DND-41 (cell line): ENCODE measurements around the gene CSRNP3.

Experiments
- ATAC-seq: fragments of 200-7000 bp; cut with Tn5 transposase; 3 replicates; pipeline ENCODE4 v1.9.1; 2021; ENCODE audit warnings: low read depth; ENCODE audit not compliant: insufficient read depth
- DNase-seq: peaks from one replicate; pipeline ENCODE4 v3.0.0-alpha.2; 2020
- H2AFZ ChIP-seq: 2 replicates; pipeline ENCODE4 v1.6.0; 2012; ENCODE audit warnings: low read depth, low read length
- H3K27ac ChIP-seq: 2 replicates; pipeline ENCODE4 v1.5.1; 2012; ENCODE audit warnings: low read length, inconsistent platforms
- H3K27me3 ChIP-seq: fragments of 200-600 bp; sonication (generic); 2 replicates; pipeline ENCODE4 v1.6.0; 2012; ENCODE audit warnings: low read length, mild to moderate bottlenecking, inconsistent platforms; ENCODE audit not compliant: insufficient read depth, poor library complexity
- H3K36me3 ChIP-seq: 2 replicates; pipeline ENCODE4 v1.5.1; 2012; ENCODE audit warnings: low read length, inconsistent platforms; ENCODE audit not compliant: insufficient read depth
- H3K4me1 ChIP-seq: 2 replicates; pipeline ENCODE4 v1.5.1; 2012; ENCODE audit warnings: mild to moderate bottlenecking, low read length; ENCODE audit not compliant: insufficient read depth
- H3K4me2 ChIP-seq: 2 replicates; pipeline ENCODE4 v1.6.0; 2012; ENCODE audit warnings: mild to moderate bottlenecking, moderate library complexity, low read length, inconsistent platforms; ENCODE audit not compliant: insufficient read depth
- H3K4me3 ChIP-seq, 2 experiments: fragments of 200-600 bp in 1 of 2; shearing (Covaris generic) in 1 of 2; 2 replicates each; pipeline ENCODE4 v1.5.1; 2012 to 2016; ENCODE audit warnings: inconsistent platforms in 2 of 2, low read length in 2 of 2, mild to moderate bottlenecking in 2 of 2, low read depth in 1 of 2, moderate library complexity in 1 of 2
- H3K79me2 ChIP-seq: 2 replicates; pipeline ENCODE4 v1.6.0; 2012; ENCODE audit warnings: low read length, inconsistent platforms; ENCODE audit not compliant: insufficient read depth
- H3K9ac ChIP-seq: 2 replicates; pipeline ENCODE4 v1.6.0; 2012; ENCODE audit warnings: low read depth, mild to moderate bottlenecking, inconsistent platforms, low read length, moderate library complexity
- H3K9me3 ChIP-seq: 2 replicates; pipeline ENCODE4 v1.5.1; 2012; ENCODE audit warnings: low read length, moderate library complexity, mild to moderate bottlenecking, inconsistent platforms; ENCODE audit not compliant: insufficient read depth, severe bottlenecking
- H4K20me1 ChIP-seq: 2 replicates; pipeline ENCODE4 v1.6.0; 2012; ENCODE audit warnings: low read length; ENCODE audit not compliant: insufficient read depth
- EZH2 ChIP-seq: IDR thresholded peaks from 3 replicates; pipeline ENCODE4 v1.6.1; 2012; ENCODE audit warnings: borderline replicate concordance, low read depth, mild to moderate bottlenecking, moderate library complexity, low read length, inconsistent platforms; ENCODE audit not compliant: severe bottlenecking
- TF ChIP-seq, protein P1 (sequence below): IDR thresholded peaks from 2 replicates; pipeline ENCODE4 v1.5.1; 2012; ENCODE audit warnings: borderline replicate concordance, low read length, moderate library complexity, mild to moderate bottlenecking; ENCODE audit not compliant: poor library complexity, severe bottlenecking; ENCODE audit errors: extremely low read depth

CSRNP3 gene

DNA sequence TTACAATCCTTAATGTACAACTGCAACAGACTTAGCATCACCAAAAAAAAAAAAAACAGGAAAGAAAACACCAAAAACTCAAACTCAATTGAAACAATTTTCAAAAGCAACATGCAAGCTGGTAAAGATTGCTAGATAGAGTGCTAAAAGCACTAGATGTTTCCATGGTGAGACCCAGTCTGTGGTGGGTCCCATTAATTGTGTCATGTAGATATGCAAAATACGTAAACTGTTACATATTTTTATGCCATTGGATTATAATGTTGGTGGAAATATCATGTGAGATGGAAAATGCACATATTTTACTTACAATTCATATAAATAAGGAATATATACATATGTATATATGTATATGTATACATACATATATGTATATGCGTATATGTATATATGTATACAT, 30.5 kb downstream of the CSRNP3 start:
- peaks cover 2% of the 10 kb centered on the region for H3K27me3 ChIP-seq
- no peaks in the 10 kb centered on the region for H4K20me1 ChIP-seq
- H3K4me1 ChIP-seq = no peaks in the 10 kb centered on the region
- H3K4me2 ChIP-seq = no peak overlapping the region
- no peaks in the 10 kb centered on the region for H3K79me2 ChIP-seq
- H3K9me3 ChIP-seq = no peaks in the 10 kb centered on the region
- no peak overlapping the region for H3K27ac ChIP-seq
- TF ChIP-seq EZH2 = no peak
- TF ChIP-seq, protein P1, sequence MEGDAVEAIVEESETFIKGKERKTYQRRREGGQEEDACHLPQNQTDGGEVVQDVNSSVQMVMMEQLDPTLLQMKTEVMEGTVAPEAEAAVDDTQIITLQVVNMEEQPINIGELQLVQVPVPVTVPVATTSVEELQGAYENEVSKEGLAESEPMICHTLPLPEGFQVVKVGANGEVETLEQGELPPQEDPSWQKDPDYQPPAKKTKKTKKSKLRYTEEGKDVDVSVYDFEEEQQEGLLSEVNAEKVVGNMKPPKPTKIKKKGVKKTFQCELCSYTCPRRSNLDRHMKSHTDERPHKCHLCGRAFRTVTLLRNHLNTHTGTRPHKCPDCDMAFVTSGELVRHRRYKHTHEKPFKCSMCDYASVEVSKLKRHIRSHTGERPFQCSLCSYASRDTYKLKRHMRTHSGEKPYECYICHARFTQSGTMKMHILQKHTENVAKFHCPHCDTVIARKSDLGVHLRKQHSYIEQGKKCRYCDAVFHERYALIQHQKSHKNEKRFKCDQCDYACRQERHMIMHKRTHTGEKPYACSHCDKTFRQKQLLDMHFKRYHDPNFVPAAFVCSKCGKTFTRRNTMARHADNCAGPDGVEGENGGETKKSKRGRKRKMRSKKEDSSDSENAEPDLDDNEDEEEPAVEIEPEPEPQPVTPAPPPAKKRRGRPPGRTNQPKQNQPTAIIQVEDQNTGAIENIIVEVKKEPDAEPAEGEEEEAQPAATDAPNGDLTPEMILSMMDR = no peak
- H3K9ac ChIP-seq = no peak overlapping the region
- H3K36me3 ChIP-seq = no peaks in the 10 kb centered on the region
- no peak overlapping the region for H2AFZ ChIP-seq
- DNase-seq (no peak), ATAC-seq (no peak)
- H3K4me3 ChIP-seq = no peak overlapping the region

DNA sequence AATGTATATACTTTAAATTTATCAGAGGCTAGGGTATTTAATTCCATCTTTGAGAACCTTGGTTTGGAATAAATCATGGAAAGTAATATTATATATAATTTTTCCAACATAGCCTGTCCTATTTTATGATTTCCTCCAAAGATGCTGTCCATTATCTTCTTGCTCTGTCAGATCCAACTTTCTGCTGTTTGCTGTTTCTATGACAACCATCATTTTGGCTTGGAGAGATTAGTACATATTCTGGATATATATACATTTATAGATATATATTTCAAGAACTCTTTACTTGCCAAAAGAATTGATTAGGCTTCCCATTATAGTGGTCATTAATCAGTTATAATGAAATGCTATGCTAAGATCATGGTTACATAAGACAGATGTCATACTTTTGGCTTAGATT, 31.3 kb downstream of the CSRNP3 start:
- Histone ChIP-seq H3K79me2 (no peaks in the 10 kb centered on the region), H3K36me3 (no peaks in the 10 kb centered on the region), H3K4me1 (no peaks in the 10 kb centered on the region), H3K4me3 (no peak overlapping the region), H2AFZ (no peak overlapping the region), H4K20me1 (no peaks in the 10 kb centered on the region), H3K4me2 (no peak overlapping the region), H3K9ac (no peak overlapping the region), H3K9me3 (no peaks in the 10 kb centered on the region), H3K27me3 (peaks cover 2% of the 10 kb centered on the region), H3K27ac (no peak overlapping the region)
- ATAC-seq (no peak), DNase-seq (no peak)
- TF ChIP-seq, protein P1 = no peak
- no peak for TF ChIP-seq EZH2

DNA sequence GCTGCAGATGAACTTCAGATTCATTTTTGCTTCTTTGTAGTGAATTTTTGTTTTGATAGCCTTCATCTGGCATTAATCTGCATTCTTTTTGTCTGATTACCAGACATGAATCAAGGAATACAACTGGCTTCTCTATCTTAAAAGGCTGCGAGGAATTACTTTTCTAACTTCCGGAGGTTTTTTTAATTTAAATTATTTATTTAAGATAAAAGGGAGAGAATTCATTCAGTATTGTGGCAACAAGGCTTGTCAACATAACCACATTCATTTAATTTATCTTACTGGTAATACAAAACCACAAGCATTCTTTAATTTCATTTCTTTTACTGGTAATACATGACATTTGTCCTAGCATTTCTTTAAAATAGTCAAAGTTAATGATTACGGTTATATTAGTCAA, 36.0 kb downstream of the CSRNP3 start:
- no peak overlapping the region for H3K4me2 ChIP-seq
- DNase-seq (no peak), ATAC-seq (no peak)
- no peak overlapping the region for H2AFZ ChIP-seq
- H3K4me3 ChIP-seq = no peak overlapping the region
- no peaks in the 10 kb centered on the region for H3K4me1 ChIP-seq
- no peak overlapping the region for H3K9ac ChIP-seq
- no peaks in the 10 kb centered on the region for H4K20me1 ChIP-seq
- no peaks in the 10 kb centered on the region for H3K36me3 ChIP-seq
- H3K27ac ChIP-seq = no peak overlapping the region
- H3K9me3 ChIP-seq = no peaks in the 10 kb centered on the region
- no peaks in the 10 kb centered on the region for H3K27me3 ChIP-seq
- H3K79me2 ChIP-seq = no peaks in the 10 kb centered on the region
- no peak for TF ChIP-seq EZH2
- TF ChIP-seq, protein P1 = no peak

DNA sequence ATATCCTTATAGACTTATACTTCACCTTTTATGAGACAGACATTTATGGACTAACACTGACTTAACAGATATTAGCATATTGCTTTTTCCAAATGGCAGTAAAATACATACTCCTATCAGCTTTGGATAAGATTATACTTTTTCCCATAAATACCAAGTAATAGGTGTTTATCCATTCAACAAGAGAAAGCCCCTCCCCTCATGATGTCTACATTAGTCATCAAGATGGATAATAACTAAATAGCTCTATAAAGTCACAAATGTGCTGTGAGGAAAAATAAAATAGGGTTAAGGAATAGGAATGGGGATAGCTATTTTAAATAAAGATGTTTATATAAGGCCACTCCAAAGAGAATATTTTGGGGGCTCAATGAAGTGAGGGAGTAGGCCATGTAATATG, 39.4 kb downstream of the CSRNP3 start:
- Histone ChIP-seq H3K27ac (no peak overlapping the region), H3K9ac (no peak overlapping the region), H3K4me1 (no peaks in the 10 kb centered on the region), H3K4me2 (no peak overlapping the region), H3K9me3 (no peaks in the 10 kb centered on the region), H3K79me2 (no peaks in the 10 kb centered on the region), H4K20me1 (no peaks in the 10 kb centered on the region), H3K27me3 (no peaks in the 10 kb centered on the region), H2AFZ (no peak overlapping the region), H3K36me3 (no peaks in the 10 kb centered on the region), H3K4me3 (no peak overlapping the region)
- DNase-seq (no peak), ATAC-seq (no peak)
- TF ChIP-seq, protein P1 = no peak
- no peak for TF ChIP-seq EZH2
